SKM-1 (cell line): ENCODE results near the gene DMAP1.
"Not testable (repeated sequence)": the region's sequence is repeated elsewhere in the genome, so short reads cannot be mapped to it uniquely, and the experiment has no call there.

ENCODE experiments used
- DNase-seq: peaks from one replicate; lab custom pipeline; 2025; ENCODE audit not compliant: unreplicated experiment; lab: John Stamatoyannopoulos, UW

Gene DMAP1, protein sequence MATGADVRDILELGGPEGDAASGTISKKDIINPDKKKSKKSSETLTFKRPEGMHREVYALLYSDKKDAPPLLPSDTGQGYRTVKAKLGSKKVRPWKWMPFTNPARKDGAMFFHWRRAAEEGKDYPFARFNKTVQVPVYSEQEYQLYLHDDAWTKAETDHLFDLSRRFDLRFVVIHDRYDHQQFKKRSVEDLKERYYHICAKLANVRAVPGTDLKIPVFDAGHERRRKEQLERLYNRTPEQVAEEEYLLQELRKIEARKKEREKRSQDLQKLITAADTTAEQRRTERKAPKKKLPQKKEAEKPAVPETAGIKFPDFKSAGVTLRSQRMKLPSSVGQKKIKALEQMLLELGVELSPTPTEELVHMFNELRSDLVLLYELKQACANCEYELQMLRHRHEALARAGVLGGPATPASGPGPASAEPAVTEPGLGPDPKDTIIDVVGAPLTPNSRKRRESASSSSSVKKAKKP

DNA sequence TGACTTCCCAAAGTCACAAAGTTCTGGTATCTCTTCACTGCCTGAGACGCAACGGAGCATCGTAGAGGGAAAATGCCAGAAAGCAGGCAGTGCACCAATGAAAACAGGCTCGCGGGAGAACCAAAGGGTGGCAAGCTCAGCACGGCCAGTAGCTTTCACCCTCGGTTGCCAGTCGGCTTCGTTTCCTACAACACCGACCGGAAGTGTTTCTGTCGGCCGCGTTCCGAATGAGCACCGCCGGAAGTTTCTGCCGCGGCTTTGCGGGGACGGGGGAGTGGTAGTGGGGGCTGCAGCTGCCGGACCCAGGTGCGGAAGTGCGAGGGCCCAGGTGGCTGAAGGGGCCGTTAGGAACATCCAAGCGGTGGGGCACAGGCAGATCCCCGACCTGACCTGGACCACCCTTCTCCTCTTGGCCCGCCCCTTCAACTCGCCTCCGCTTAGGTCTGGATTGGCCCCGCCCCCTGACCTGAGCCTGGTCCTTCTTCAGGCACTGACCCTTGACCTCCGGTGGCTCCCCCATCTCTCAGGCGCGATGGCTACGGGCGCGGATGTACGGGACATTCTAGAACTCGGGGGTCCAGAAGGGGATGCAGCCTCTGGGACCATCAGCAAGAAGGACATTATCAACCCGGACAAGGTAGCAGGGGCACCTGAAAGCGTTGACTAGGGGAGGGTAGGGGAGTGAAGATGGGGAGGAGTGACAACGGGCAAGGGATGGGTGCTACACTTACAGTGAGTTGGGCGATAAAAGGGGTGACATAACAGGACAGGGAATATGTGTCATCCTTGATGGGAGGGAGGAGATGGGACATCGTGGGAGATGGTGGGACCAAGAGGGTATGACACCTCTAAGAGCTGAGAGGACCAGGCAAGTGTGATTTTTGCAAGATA, at the start of gene DMAP1:
Gene DMAP1, plus strand, starts transcription at position 250 of the 891 bp plus-strand sequence. Its CDS starts 283 bp downstream, at position 533.
- DNase-seq, result peak; percentile 63

GRCh38 chr1:44168520-44169098, 44.7 kb upstream of the DMAP1 start:
- no peak for DNase-seq

DNA sequence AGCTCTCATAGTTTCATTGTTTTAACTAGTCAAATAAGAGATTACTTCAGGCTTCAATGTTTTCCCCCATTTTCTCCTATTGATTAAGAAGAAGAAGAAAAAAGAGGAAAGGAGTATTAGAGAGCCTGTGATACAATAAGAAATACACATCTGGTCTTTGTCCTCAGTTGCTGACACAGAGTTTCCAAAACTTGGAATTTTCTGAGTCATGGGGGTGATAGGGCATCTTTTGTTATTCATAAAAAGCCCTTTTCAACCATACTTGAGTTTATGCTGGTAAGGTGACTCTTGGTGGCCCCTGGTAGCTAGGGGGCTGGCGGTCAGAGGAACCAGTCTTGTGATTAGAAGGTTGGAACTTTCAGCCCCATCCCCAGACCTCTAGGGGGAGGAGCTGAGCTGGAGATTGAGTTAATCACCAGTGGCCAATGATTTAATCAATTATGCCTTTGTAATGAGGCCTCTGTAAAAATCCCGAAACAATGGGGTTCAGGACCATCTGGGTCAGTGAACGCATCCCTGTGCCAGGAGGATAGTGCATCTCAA, 42.9 kb upstream of the DMAP1 start:
- no peak for DNase-seq

GRCh38 chr1:44174630-44175029, 38.6 kb upstream of the DMAP1 start:
- no peak for DNase-seq

DNA sequence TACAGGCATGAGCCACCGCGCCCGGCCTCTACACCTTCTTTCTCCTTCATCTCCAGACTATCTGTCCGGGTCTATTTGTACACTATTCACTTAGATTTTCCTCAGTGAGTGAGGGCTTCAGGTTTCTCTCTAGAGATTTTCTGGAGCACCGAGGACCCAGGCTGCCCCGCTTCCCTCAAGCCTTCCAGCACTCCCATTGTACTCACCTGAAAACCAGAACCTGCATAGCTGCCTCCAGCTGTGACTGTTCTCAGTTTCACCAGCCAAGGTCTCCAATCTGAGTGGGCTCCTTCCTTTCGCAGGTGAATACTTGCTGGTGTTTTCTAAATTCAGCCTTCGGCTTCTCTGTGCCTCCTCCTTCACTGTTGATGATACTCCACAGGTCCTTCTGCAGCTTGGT, 12.9 kb upstream of the DMAP1 start:
- no peak for DNase-seq

DNA sequence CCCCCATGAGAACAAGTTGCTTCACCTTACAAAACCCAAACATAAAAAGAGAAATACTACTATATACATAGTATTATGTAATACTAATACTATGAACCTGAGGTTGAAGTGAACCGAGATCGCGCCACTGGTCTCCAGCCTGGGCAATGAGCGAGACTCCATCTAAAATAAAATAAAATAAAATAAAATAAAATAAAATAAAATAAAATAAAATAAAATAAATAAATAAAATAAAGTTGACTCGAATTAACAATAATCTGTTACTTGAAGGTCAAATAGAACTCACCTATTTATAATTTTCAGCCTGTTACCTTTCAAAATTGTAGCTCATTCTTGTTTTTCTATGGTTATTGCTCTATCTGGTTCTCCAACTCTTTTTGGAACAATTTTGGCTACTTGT, 6.7 kb upstream of the DMAP1 start:
- DNase-seq, result not testable (repeated sequence)

GRCh38 chr1:44208226-44208625, 5.0 kb upstream of the DMAP1 start:
- DNase-seq, result no peak

DNA sequence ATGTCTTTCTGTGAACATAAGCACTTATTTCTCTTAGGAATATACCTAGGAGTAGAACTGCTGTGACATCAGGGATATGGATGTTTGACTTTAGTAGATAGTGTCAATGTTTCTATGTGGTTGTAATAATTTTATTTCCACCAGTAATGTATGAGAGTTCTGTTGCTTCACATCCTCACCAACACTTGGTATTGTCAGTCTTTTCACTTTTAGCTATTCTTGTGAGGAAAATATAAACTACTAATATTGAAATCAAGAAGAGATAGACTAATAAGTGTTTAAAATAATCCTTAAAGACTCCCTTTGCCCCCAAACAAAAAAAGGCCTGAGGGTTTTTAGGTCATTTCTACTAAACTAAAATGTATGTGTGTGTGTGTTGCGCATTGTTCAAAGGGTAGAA, 2.7 kb upstream of the DMAP1 start:
- no peak for DNase-seq

DNA sequence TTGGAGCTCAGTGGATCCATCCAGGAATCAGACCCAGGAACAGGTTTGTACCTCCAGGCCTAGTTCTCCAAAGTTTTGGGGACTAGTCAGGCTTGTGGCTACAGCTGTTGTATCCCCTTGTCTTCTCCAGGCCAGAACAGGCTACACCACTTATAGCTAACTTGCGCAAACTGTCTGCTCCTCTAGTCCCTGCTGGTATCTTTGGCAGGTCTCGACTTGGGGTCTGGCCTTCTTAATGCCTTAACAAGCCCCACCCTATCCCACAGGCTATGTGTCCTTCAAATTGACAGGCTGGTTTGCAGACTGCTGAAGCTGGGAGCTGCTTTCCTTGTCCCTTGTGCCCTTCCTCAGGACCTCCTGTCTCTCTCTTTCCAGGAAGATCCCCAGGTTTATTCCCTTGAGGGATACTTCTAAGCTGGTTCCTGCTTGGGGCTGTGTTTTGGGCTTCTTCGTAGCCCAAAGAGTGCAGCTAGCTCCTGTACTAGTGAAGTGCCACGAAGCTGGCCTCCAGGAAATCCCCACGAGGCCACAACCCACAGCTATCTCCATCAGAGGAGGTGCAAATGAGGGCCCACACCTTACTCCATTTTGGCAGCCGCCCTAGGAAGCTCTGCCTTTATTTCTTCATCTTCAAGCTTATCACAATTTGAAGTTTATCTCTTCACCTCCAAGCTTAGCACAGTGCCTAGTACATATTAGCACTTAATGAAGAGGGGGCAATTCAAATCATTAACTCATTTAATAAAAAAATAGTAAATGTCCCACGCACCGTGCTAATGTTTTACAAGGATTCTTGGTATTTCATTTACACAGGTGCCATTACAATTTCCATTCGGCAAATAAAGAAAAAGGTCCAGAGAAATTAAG, 683 bp upstream of the DMAP1 start:
- no peak for DNase-seq

GRCh38 chr1:44217809-44218410, 4.6 kb downstream of the DMAP1 start:
- DNase-seq, result peak; percentile 17

DNA sequence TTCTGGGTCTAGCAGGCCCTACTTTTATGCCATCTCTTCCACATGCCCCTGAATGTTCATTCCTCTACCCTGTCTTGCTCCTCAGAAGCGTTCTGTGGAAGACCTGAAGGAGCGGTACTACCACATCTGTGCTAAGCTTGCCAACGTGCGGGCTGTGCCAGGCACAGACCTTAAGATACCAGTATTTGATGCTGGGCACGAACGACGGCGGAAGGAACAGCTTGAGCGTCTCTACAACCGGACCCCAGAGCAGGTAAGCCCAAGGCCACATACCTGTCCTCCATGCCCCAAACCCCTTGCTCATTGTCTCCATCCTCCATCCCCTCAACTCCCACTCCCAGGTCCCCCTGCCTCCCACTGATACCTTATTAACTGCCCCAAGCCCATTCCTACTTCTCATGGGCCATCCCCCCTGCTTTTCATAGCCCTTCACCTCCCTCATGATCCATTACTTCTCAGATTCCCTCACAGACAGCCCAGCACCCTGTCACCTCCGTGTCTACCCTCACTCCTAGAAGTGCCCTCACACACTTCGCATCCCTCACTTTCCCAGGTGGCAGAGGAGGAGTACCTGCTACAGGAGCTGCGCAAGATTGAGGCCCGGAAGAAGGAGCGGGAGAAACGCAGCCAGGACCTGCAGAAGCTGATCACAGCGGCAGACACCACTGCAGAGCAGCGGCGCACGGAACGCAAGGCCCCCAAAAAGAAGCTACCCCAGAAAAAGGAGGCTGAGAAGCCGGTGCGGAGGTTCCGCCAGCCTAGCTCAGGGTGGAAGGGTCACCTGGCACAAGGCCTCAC, 5.4 kb downstream of the DMAP1 start:
- DNase-seq, result no peak

- no peak for DNase-seq
Observed at GRCh38 chr1:44219301-44219626, 6.0 kb downstream of the DMAP1 start.

GRCh38 chr1:44220001-44220751, 6.9 kb downstream of the DMAP1 start:
- no peak for DNase-seq

DNA sequence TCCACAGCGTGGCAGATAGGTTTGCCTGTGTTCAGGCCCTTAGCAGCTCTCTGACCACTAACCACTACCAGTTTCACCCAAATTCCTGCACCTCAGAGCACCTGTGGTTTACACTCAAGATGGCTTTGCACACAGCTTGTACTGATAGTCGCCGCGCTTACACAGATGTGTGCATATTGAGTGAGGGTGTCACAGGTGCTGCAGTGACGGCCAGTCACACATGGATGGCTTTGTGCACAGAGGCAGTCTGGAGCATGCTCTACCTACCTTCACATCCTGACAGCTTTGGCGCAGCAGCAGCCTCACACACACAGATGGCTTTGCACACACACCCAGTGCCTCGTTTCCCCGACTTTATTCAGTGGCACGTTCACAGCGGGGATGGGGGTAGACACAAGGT, 7.5 kb downstream of the DMAP1 start:
- DNase-seq, result no peak

- no peak for DNase-seq
Observed at GRCh38 chr1:44221769-44222168, 8.5 kb downstream of the DMAP1 start.

DNA sequence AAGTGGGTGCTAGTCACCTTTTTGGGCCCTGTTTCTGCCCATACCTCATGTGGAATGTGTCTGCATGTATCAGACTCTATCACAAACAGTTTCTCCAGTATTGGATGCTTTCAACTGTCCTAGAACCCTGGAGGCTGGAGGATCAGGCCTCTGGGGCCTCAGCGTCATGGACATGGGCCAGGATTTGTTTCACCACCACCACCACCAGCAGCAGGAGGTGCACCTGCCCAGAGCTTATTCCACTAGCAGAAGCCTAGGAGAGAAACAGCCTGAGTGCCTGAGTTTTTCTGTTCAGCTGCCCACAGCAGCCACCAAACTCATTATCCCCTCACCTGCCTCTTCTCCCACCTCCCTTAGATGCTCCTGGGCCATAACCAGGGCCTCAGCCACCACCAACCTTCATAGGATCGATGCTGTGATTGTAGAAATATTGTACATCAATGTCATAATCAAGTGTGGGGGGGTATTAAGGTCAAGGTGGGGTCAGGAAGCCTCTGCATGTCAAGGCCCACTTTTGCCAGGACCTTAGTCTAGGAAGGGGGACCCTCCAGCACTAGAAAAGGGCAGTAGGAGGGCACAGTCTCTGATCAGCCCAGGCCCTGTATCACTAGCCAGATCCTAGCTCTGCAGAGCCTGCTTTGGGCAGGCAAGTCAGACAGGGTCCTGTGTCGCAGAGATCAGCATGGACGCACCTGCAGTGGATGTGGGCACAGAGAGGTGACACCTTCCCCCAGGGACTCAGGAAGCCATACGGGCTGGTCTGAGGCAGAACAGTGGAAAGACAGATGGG, 9.3 kb downstream of the DMAP1 start:
- no peak for DNase-seq

GRCh38 chr1:44223187-44223610, 9.9 kb downstream of the DMAP1 start:
- no peak for DNase-seq

DNA sequence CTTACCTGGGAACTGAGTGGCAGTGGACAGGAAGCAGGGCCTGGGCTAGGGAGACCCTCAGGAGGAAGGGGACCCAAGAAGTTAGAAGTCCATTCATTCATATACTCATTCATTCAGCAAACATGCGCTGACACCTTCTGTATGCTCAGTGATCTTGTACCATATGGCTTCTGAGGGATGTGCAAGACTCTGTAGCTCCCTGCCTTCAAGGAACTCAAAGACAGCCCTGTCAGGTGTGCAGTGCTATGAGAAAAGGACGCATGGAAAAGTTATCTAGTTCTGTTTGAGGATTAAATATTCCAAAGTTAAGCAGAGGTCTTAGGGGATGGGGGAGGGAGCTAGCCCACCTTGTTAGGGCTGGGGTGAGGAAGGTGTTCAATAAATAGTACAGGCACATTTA, 12.5 kb downstream of the DMAP1 start:
- no peak for DNase-seq
